GM12872 (cell line): Measurements from ENCODE around the gene SLC23A2.

Source experiments
- TF ChIP-seq, protein P1 (sequence below): IDR thresholded peaks from 3 replicates; pipeline ENCODE4 v1.5.1; 2011; ENCODE audit warnings: low read depth, mild to moderate bottlenecking, low read length, moderate library complexity; ENCODE audit not compliant: insufficient read depth

The SLC23A2 gene

GRCh38 chr20:4887586-4887985 lies 113.7 kb downstream of the SLC23A2 start:
- TF ChIP-seq, protein P1, sequence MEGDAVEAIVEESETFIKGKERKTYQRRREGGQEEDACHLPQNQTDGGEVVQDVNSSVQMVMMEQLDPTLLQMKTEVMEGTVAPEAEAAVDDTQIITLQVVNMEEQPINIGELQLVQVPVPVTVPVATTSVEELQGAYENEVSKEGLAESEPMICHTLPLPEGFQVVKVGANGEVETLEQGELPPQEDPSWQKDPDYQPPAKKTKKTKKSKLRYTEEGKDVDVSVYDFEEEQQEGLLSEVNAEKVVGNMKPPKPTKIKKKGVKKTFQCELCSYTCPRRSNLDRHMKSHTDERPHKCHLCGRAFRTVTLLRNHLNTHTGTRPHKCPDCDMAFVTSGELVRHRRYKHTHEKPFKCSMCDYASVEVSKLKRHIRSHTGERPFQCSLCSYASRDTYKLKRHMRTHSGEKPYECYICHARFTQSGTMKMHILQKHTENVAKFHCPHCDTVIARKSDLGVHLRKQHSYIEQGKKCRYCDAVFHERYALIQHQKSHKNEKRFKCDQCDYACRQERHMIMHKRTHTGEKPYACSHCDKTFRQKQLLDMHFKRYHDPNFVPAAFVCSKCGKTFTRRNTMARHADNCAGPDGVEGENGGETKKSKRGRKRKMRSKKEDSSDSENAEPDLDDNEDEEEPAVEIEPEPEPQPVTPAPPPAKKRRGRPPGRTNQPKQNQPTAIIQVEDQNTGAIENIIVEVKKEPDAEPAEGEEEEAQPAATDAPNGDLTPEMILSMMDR, result no peak

- TF ChIP-seq, protein P1, result no peak
Observed at GRCh38 chr20:4886771-4887527, 114.4 kb downstream of the SLC23A2 start.

GRCh38 chr20:4885877-4886276 lies 115.4 kb downstream of the SLC23A2 start:
- TF ChIP-seq, protein P1, result no peak

DNA sequence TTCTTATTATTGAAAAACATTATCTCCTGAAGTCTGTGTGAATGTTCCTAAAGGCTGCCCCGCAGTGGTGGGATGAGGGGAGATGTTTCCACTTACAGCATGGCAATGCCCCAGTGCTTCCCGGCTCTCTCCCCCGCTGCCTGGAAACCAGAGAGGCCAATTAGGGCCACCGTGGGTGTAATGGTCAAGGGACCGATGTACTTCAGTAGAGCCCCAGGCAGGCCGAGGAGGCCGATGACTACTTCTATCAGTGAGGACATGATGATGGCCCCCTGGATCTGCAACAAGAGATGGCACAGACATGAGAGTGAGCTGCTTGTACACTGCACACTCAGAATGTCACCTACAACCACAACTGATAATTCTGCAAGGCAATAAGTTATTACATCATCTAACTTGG lies 117.8 kb downstream of the SLC23A2 start:
- TF ChIP-seq, protein P1, result no peak

GRCh38 chr20:4883051-4883450 lies 118.3 kb downstream of the SLC23A2 start:
- TF ChIP-seq, protein P1, result no peak

DNA sequence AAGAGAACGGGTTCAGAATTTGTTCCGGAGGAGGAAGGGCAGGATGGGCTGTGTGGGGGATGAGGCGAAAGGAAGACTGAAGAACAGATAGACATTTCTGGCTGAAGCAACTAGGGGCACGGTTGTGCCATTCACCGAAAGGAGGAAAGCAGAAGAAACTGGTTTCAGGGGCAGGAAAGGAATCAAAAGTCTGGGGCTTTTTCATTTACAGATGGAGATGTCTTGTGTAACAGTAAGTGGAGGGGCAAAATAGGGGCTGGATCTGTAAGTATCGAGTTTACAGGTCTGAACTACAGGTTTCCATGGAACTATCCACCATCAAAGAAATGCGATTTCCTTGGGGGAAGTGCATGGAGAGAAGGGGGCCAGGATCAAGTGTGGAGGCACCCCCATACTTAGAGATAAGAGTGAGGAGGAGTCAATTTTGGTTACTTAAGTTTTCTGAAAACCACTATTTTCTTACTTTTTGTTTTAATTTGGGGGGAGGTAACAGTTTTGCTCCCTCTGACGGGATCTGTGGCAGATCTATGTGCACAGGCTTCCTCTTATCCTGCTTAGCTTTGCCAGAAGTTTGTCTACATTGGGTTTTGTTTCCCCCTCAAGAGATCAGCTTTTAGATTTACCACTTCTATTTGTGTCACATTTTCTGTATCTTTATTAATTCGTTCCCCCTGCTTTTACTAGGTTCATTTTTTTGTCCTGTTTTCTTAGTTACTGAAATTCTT lies 120.1 kb downstream of the SLC23A2 start:
- TF ChIP-seq, protein P1, result no peak

GRCh38 chr20:4880051-4880450 lies 121.3 kb downstream of the SLC23A2 start:
- TF ChIP-seq, protein P1, result no peak
